ENCODE measurements around the gene CCNL2.

GRCh38 chr1:1425426-1425752 lies 26.3 kb upstream of the CCNL2 start:
- TF ChIP-seq ZNF776 (tag by site-specific recombination; IDR thresholded peaks at IDR 0.05; ENCODE audit: borderline replicate concordance) (no peak), CTCF (tag by site-specific recombination; IDR thresholded peaks at IDR 0.05) (no peak), ZNF76 (tag by site-specific recombination; IDR thresholded peaks at IDR 0.05; ENCODE audit: borderline replicate concordance, low read depth) (no peak), ZNF521 (tag by site-specific recombination; IDR thresholded peaks at IDR 0.05) (no peak), MYNN (tag by site-specific recombination; IDR thresholded peaks at IDR 0.05; ENCODE audit: borderline replicate concordance) (no peak), ZNF549 (tag by site-specific recombination; IDR thresholded peaks at IDR 0.05) (no peak), KLF7 (tag by site-specific recombination; IDR thresholded peaks at IDR 0.05; ENCODE audit: borderline replicate concordance) (no peak)
